ENCODE results near the gene GNA12.

The GNA12 gene

DNA sequence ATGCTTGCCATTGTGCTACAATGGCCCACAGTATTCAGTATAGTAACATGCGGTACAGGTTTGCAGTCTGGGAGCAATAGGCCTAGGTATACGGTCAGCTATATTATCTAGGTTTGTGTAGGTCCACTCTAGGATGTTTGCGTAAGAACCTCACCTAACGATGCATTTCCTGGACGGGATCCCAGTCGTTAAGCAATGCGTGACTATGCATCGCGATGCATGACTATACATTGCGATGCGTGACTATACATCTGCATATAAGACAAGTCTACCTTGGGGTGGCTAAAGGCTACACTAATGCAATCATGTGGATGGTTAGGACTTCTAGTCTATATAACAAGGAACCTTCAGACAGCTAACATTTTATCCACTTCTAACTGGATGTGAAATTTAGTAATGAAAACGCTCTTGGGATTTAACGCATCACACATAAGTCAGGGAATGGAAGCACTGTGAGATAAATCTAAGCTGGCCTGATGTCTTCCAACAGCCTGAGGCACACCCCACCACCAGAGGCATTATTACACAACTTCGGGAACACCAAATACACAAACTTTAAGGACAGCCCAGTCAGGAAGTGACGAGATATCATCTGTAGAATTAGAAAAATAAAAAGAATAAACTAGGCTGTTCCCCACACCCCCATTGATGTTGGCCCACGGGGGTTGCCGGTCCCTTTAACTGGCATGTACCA, 9.2 kb downstream of the GNA12 start:
- DNase-seq, result no peak

DNA sequence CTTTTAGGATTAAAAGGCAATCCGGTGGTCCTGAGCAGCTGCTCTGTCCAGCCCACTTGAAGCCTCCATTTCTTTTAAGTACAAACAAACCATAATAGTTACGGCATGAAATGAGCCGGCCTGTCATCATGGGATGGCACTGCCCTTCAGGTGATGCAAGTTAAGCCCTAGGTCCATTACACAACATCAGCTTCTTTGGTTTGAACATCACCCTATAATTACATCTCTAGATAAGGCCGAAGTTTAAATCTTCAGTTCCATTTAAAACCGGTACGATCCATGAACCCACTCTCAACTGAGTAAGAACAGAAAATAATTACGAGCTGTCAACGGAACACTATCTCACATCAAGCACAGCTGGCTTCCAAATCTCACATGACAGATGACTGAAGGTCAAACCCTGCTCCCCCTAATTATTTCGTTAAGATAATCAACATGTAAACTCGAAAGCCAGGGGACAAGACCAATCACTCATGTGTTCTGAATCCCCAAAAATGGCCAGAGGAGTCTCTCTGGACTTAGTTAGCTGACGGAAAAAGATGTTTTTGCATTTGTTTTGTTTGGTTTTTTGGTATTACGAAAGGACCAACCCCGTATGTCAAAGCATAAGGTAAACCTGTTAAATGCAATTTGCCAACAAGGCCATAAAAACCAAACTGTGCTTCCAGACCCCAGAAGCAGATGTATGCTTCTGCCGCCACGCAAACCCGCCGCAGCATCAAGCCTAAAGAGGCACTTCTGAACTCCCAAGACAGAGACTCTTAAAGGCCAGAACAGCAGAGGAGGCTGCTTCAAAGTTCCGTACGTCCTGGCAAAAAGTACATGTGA, 10.8 kb downstream of the GNA12 start:
- no peak for DNase-seq

DNA sequence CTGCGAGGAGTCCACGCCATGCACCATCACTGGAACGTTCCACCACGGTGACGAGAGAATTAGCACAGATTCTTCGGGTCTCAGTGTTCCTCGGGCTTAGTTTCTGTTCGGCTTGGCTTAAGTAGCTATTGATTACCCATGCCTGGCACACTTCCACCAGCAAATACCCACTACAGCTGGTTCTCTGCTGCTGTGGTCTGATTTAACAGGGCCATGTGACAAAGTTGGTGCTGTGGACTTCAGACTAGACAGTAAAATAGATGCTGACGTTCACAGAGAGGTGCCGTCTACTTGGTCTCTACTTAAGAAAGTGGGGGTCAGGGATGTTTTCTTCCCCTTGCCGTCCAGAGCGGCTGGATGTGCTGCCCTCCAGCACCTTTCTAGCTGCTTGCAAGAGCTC, 11.6 kb downstream of the GNA12 start:
- no peak for DNase-seq

DNA sequence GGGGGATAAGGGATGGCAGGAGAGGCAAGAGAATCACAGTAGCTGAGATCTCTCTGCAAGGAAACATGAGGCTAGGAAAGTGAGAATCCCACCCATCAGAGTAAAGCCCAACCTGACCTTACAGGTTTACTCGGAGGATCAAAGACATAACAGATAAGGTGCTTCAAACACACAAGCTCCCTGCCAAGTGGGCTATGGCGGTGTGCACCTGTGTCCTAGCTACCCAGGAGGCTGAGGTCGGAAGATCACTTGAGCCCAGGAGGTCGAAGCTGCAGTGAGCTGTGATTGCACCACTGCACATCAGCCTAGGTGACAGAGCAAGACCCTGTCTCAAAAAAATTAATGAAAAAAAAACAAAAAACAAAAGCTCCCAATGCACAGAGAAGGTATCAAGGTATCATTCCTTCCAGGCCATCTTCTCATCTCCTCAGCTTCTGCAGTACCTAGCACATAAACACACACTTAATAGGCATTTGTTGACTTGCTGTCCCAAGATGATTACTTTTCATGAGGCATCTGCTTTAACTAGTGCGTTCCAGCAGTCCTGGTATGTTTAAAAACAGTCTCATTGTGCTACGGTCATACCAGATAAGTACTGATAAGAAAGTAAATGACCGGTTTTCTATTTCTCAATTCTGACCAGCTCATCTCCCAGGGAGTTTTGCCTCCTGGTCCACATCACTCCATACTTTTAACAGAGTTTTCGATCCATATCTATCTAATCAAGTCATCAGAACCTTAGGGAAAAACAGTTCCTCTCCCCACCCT, 13.3 kb downstream of the GNA12 start:
- no peak for DNase-seq

DNA sequence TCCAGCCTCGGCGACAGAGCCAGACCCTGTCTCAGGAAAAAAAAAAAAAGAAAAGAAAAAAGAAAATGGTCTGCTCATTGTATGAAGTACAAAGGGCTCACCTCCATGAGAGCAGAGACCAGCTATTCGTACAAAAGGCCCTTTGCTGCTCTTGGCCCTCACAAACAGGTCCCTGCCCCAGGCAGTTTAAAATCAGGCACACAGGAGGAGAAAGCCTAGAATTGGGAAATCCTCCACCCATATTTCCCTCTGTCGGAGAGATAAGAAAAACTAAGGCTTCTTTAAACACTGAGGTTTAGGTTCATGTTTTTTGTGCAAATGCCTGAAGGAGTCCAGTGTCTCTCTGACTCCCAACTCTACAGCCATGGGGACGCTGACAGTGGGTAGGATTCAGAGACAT, 15.1 kb downstream of the GNA12 start:
- no peak for DNase-seq

DNA sequence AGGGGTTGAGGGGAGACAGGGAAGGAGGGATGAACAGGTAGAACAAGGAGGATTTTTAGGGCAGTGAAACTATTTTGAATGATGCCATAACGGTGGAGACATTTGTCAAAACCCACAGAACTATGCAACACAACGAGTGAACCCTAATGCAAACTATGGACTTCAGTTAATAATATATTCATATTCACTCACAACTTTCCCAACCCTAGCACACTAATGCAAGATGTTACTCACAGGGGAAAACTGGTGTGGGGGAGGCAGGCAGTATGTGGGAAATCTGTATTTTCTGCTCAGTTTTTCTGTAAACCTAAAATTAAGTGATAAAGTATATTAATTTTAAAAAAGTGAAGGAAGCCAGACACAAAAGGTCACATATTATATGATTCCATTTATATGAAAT, 17.3 kb downstream of the GNA12 start:
- no peak for DNase-seq

DNA sequence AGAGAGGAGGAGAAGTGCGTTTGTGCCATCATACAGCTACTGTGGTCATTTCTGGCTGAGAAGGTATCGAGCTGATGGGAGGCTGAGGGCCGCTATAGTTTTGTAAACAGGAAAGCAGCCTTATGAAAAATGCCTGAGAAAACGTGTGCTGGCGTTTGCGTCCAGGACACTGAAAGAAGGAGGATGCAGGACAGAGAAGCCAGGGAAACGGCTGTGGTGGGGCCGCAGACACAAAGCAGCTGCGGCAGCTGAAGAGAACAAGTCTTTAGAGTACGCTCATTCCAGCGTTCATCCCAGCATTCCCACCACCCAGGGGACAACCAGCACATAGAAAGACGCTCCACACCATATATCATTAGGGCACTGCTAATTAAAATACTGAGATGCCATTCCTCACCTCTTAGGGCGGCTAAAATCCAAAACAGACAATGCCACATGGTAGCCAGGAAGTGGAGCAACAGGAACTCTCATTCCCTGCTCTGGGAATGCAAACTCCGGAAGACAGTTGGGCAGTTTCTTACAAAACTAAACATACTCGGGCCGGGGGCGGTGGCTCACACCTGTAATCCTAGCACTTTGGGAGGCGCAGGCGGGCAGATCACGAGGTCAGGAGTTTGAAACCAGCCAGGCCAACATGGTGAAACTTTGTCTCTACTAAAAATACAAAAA, 18.4 kb downstream of the GNA12 start:
- DNase-seq, result no peak

DNA sequence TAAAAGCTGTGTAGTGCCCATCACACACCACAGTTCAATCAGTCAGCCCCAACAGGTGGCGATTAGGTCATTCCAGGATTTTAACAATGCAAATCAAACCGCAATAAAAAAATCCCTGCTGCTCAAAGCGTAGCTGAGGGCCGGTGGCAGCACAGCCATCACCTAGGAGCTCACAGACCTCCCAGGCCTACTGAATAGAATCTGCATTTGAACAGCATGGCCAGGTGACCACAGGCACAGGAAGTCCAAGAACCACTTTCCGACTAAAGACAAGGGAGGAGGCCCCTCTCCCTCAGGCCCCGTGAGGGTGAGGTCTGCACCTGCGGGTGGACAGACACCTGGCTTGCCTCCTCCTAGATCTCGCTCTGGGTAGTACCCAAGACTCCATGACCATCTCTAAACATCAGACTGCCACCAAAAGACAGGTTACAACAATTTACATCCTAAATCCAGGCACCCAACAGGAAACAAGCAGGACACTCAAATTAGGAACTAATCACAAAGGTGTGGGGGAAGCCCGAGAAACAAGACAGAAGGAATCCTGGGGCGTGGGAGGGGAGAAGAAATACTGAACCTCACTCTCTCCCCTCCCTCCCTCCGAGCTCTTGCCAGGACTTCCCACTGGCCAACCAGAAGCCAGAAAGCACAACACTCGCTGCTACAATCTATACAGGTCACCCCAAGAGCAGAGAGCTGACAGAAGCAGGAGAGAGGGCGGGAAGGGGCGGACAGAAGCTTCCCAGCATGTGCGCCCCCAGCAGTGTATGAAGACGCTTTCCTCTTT, 19.2 kb downstream of the GNA12 start:
- DNase-seq, result no peak

DNA sequence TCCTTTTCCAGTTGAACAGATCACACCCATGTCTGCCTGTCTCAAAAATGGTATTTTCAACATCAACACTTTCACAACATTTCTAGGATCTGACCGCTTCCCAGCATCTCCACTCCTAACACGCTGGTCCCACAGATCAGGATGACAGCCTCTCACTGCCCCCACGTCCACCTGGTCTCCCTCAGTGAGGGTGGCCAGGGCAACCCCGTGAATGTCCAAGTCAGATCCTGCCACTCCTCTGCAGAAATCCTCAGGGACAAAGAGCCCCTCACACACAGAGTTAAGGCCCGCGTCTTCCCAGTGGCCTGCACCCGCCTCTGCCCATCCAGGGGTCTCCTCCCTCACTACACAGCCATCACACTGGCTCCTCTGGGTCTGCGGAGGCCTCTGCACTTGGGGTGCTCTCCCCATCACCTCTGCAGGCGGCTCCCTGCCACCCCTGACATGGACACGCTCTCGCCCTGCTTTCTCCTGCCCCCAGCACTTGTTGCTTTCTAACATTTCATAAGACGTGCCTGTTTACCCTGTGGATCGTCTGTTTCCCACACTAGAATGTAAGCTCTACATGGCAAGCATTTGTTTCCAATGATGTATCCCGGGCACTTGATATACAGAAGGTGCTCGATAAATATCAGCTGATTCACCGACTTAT, 20.0 kb downstream of the GNA12 start:
- DNase-seq, result no peak

DNA sequence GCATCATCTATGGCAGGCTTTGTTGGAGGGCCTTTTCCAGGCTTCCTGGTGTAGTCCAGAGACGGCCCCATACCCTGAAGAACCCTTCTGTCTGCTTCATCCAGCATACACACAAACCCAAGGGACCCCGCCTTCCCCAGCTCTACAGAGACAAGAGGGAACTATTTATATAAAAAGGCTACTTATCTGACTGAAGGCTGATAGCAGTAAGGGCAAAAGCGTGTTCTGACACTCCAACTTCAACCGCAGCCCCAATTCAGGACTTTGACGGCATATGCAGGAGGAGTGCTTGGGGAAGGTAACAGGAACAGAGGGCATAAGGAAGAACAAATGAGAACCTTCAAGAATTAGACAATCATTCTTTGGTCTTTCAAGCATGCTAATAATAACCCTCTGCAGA, 21.0 kb downstream of the GNA12 start:
- no peak for DNase-seq

DNA sequence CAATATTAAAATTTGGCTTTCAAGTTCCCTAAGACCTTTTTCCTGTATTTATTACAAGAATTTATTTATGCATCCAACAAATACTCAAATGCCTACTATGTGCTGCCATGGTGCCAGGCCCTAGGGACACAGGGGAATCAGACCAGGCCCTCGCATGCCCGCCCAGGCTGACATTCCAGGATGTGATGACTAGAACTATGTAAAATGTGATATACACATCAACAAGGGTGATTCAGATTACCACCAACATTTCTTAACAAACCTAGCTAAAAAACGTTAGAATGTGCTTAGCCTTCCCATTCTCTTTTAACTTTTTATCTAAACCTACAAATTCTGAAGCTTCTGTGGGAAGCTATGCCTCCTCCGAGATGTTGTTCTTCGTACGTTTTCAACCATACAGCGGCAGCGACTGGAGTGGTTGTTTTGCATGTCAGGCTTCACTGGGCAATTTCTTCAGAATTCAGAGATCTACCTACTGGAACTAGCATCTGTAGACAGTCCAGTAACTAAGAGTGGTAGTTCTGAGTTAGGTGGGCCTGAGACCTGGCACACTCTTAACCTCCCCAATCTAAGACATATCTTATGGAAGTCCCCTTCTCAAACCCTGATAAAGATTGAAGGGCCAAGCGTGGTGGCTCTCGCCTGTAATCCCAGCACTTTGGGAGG, 22.1 kb downstream of the GNA12 start:
- DNase-seq, result peak; percentile 91

DNA sequence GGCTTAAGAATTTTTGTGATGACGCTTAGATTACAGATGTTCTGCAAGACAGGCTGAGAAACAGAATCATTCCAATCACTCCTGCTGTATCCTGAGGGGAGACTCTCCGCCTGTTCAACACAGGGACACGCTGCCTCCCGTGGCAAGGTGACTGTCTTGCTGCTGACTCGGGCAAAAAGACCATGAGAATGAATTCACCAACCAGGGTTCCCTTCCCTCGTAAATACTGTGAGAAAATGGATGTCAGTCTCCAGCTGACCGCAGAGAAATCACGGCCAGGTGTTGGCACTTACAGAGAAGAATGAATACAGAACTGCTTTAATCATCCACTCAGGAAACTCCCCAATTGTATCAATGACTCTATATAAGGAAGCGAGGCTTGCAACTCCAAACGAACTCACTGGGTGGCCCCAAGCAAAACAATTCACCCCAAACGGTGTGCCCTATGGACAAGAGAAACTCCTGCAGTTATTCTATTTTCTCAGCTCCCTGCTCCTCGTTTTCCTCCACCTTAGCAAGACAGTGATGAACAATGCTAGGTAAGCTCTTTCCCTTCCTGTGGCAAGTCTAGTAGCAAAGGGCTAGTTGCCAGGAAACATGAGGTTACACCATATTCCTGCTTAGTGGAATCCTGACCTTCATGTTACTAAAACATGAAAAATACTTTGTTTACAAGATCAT, 22.8 kb downstream of the GNA12 start:
- peak; percentile 79 for DNase-seq

DNA sequence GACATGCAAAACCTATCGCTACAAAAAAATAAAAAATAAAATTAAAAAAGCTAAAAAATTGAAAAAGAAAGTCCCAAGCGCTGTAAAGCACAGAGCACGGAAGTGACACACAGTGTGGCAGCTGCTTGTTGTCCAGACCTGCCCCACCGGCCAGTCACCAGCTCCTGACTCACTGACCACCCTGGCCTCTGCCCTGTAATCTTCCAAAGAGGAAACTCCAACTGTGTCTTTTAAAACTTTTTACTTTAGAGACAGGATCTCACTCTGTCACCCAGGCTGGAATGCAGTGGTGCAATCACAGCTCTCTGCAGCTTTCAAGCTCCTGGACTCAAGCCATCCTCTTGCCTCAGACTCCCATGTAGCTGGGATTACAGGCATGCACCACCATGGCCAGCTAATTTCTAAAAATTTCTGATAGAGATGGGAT, 23.6 kb downstream of the GNA12 start:
- peak; percentile 98 for DNase-seq

DNA sequence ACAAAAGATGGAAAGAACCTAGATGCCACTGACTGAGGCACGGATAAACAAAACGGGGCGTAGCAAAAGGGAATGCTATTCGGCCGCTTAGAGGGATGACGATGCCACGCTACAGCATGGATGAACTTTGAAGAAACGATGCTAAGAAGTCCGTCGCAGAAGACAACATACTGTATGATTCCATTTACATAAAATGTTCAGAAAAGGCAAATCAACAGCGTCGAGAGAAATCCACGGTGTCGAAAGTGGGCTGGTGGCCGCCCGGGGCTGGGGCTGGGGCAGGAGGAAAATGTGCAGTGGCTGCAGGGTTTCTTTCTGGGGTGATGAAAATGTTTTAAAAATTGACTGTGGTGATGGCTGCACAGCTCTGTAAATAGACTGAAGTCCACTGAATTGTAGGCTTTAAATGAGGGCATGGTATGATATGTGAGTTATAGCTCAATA, 24.1 kb downstream of the GNA12 start:
- DNase-seq, result no peak

DNA sequence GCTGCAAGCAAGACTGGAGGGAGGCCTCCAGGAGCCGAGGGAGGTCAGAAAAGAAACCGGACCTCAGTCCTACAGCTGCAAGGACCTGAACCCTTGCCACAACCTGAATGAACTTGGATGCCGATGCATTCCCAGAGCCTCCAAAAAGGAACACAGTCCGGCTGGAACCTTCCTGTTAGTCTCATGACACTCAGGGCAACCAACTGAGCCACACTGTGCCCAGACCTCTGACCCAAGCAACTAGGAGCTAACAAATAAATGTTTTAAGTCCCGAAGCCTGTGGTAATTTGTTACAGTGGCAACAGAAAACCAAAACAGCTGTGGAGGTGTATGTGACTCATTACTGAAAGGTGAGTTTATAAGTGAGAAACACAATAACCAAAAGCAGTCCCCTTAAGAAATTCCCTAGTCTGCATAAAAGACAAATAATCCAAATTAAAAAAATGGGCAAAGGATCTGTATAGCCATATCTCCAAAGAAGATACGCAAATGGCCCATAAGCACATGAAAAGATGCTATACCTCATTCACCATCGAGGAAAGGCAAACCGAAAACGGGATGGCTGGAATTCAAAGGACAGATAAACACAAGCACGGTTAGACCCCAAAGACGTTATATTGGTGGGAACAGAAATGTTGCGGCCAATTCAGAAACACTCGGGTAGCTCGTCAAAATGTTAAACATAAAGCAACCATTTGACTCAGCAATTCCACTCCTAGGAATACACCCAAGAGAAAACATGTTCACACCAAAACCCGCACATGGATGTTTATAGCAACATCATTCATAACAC, 24.8 kb downstream of the GNA12 start:
- no peak for DNase-seq

DNA sequence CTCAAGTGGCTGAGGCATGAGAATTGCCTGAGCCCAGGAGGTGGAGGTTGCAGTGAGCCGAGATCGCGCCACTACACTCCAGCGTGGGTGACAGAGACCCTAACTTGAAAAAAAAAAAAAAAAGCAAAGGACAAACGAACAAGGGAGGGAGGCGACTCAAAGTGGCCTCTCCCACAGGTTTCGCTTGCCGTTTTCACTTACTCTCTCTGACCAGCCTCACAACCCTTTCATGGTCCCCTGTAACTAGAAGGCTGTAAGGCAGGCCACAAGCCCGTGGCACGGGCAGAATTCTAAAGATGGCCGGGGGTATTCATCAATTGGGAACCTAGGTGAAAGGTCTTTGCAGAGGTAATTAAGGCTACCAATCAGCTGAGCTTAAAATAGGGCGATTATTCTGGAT, 25.5 kb downstream of the GNA12 start:
- no peak for DNase-seq

DNA sequence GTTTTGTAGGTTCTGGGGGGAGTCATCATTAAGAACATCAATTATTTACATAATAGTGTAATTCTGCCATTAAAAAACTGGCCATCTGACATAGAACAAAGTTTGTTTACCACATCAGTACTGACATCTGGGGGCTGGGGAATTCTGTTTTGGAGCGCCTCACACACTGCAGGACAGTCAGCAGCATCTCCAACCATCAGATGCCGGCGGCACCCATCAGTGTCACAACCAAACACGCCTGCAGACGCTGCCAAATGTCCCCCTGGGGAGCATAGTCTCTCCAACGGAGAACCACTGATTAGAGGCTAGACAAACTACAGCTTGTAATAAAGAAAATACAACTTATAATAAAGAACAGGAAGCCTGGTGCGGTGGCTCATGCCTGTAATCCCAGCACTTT, 26.0 kb downstream of the GNA12 start:
- DNase-seq, result no peak

DNA sequence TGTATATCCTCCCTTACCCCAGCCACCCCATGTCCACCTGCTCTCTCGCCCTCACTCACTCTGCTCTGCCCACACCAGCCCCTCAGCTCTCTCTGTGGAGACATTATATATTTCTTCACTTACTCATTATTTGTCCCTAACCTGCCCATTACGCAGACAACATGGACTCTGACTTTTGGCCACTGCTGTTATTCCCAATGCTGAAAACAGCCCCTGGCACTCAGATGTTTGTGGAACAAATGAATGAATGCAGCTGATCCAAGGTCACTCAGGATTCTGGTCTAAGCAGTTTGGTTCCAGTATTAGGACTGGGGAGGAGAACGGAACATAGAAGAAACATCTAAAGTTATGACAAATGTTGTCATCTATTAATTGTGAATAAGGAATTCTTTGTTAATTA, 26.7 kb downstream of the GNA12 start:
- no peak for DNase-seq

DNA sequence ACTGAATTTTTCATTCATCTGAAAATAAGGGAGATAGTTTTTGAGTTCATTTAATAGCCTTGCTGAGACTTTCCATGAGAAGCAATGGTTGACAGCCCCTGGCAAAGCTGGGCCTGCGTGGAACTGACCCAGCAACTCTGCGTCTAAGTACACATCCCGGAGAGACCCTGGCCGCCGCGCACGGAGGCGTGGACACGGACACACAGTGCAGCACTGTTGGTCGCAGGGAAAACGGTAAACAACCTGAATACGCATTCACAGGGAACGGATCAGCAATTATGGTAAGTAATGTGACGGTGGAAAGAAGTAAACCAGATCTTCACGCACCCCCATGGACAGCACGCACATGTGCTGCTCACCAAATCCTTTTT, 28.2 kb downstream of the GNA12 start:
- DNase-seq, result no peak

Measured in EL (cell line).